C4-2B (cell line): ENCODE measurements around the gene ARRDC4.

Experiments
- CTCF ChIP-seq: fragments of 450-650 bp; conservative IDR thresholded peaks from 2 replicates; pipeline ENCODE4 v1.5.1; 2017; ENCODE audit warnings: mild to moderate bottlenecking
- ZFX ChIP-seq: fragments of 450-650 bp; IDR thresholded peaks from 2 replicates; pipeline ENCODE4 v1.6.1; 2017

GRCh38 chr15:97959724-97960363 is 659 bp upstream of the ARRDC4 start:
- TF ChIP-seq CTCF (no peak), ZFX (no peak)
